Activated CD8-positive, alpha-beta T cell treated with anti-CD3 and anti-CD28 coated beads, Interleukin-2, amount 10 ng/mL, durations not matched to agents 7 days and 5 days (primary cell): ENCODE data around the gene SEPTIN5. TPM values are rescaled to one million over a fixed set of nuclear protein-coding genes. Genes with fewer than 3 reads are reported as not detected.

Experiments
- ATAC-seq: fragments of 150-1000 bp; cut with Tn5 transposase; one replicate; pipeline ENCODE4 v1.10.0; 2021; ENCODE audit warnings: moderate library complexity
- CTCF ChIA-PET: fragments of 350-600 bp; sonication (Branson Sonifier 250); formaldehyde crosslinking; loops from one replicate; lab custom pipeline; 2021; ENCODE audit warnings: antibody characterized with exemption; lab: Charles Lee
- POLR2A ChIA-PET: fragments of 350-600 bp; sonication (Branson Sonifier 250); formaldehyde crosslinking; loops from one replicate; lab custom pipeline; 2021; ENCODE audit warnings: antibody characterized with exemption; lab: Charles Lee
- DNase-seq: peaks from one replicate; pipeline ENCODE4 v3.0.0-alpha.2; 2020
- H3K27ac Mint-ChIP-seq: one replicate; pipeline ENCODE4 v1.8.0; 2021; ENCODE audit warnings: mild to moderate bottlenecking, mixed read lengths
- H3K27me3 Mint-ChIP-seq: one replicate; pipeline ENCODE4 v1.8.0; 2021; ENCODE audit warnings: low read depth, mixed read lengths
- H3K36me3 Mint-ChIP-seq: one replicate; pipeline ENCODE4 v1.8.0; 2021; ENCODE audit warnings: low read depth, mixed read lengths
- H3K4me1 Mint-ChIP-seq: one replicate; pipeline ENCODE4 v1.8.0; 2021; ENCODE audit warnings: low read depth, mixed read lengths
- H3K4me3 Mint-ChIP-seq: one replicate; pipeline ENCODE4 v1.8.0; 2021; ENCODE audit warnings: mild to moderate bottlenecking, mixed read lengths
- H3K9me3 Mint-ChIP-seq: one replicate; pipeline ENCODE4 v1.8.0; 2022; ENCODE audit warnings: mixed read lengths; ENCODE audit not compliant: insufficient read depth
- total RNA-seq, 2 experiments: library from RNA; stranded (reverse); gene quantifications; one replicate each; pipeline ENCODE4 v1.2.3, GENCODE V29; 2021

The SEPTIN5 gene
- total RNA-seq, 2 experiments from 2014 or later: 0.53 TPM; not detected in 1

DNA sequence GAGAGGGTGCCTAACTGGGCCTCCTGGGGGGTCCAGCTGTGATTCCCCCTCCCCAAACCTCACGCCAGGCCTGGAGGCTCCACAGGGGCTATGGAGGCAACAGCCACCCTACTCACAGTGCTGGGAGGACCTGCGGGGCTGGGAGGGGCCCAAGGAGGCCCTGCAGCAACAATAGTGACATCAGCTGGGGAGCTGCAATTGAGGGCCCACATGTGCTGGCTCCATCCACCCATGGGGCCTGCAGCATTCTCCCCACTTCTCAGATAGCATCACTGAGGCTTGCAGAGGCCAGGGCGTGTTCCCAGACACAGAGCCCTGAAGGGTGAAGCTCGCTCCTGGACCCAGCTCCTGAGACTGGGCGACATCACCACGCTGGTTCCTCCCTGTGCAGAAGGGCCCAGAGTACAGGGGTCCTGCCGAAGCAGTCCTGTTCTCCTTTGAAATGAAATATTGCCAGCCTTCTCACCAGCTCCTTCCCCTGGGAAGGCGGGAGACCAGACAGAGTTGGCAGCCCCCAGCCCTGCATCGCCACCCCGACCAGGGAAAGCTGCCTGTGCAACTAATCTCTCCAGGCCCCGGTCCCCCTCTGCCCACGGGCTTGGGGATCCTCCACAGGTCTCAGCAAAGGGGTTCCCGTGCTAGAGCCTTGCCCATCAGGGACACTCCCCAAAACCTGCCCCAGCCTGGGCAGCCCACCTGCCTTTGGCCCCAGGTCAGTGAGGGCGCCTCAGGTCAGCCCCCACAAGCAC is 37.4 kb downstream of the SEPTIN5 start:
- DNase-seq: no peak
- H3K9me3 Mint-ChIP-seq: no peaks in the 10 kb centered on the region
- no peak for ATAC-seq
- ChIA-PET POLR2A (no interaction called here), CTCF (no interaction called here)
- H3K27ac Mint-ChIP-seq: no peak overlapping the region
- H3K4me3 Mint-ChIP-seq: no peak overlapping the region
- H3K27me3 Mint-ChIP-seq: peaks cover 33% of the 10 kb centered on the region
- H3K36me3 Mint-ChIP-seq: no peaks in the 10 kb centered on the region
- peaks cover 7% of the 10 kb centered on the region for H3K4me1 Mint-ChIP-seq

DNA sequence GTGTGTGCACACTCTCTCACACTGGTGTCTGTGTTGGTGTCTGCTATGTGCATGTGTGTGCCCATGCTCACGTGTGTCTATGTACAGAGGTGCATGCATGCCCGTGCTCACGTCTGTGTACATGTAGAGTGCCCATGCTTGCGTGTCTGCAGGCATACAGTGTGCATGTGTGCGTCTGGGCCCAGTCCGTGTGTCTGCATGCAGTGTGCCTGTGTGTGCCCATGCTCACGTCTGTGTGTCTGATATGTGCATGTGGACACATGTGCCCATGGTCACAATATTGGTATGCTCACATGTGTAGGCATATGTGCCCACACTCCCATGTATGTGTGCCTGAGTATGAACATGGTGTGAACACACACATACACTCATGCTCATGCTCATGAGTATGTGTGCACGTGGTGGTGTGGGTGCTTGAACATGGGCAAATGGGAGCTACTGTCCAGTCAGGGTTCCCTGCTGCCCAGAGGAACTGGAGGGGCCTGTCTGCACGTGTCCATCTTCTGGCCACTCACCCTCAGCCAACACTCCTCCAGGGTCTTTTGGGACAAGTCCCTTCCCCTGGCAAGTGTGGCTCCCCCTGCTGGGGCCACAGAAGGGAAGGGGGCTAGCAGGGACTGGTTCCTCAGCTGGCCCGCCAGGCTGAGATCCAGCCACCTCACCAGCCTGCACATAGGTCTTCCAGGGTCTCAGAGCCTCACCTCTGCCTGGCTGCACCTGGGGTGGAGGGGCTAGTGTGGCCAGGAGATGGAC is 39.0 kb downstream of the SEPTIN5 start:
- ATAC-seq: no peak
- Mint-ChIP-seq H3K27me3 (peaks cover 45% of the 10 kb centered on the region), H3K9me3 (no peaks in the 10 kb centered on the region), H3K4me1 (peaks cover 14% of the 10 kb centered on the region), H3K4me3 (no peak overlapping the region), H3K36me3 (no peaks in the 10 kb centered on the region), H3K27ac (no peak overlapping the region)
- no peak for DNase-seq
- ChIA-PET CTCF (interaction anchor here (2.7 kb wide), 1 partner anchor 23 kb away, joined by 9 read pairs; no protein-coding TSS in a partner anchor), POLR2A (interaction anchor here (0.5 to 0.9 kb wide), 2 partner anchors 12 to 408 kb away, joined by 4 read pairs; no protein-coding TSS in a partner anchor)

GRCh38 chr22:19753996-19754700 is 39.8 kb downstream of the SEPTIN5 start:
- H3K9me3 Mint-ChIP-seq: no peaks in the 10 kb centered on the region
- H3K4me3 Mint-ChIP-seq: no peak overlapping the region
- ChIA-PET POLR2A (no interaction called here), CTCF (interaction anchor here (2.7 kb wide), 1 partner anchor 24 kb away, joined by 9 read pairs; no protein-coding TSS in a partner anchor)
- ATAC-seq (no peak), DNase-seq (no peak)
- no peak overlapping the region for H3K27ac Mint-ChIP-seq
- H3K27me3 Mint-ChIP-seq: peaks cover 50% of the 10 kb centered on the region
- no peaks in the 10 kb centered on the region for H3K36me3 Mint-ChIP-seq
- H3K4me1 Mint-ChIP-seq: peaks cover 14% of the 10 kb centered on the region

DNA sequence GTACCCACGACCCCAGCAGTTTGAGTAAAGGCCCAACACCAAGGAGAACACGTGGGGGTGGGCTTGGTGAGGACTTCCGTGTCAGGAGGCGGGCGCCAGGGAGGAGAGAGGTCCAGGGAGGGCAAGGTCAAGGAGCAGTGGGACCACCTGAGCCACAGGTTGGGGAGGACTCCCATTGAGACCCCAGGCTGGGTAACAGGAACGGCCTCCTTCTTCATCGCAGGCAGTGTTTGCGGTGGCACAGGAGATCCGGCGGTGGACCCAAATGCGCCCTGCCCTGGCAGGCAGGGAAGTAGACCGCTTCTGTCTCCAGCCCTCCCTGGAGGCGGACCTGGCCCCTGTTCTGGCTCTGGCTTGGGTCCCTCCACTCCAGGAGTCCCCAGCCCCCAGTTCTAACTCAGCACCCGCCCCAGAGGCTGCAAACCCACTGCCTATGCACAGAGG is 40.4 kb downstream of the SEPTIN5 start:
- ATAC-seq (no peak), DNase-seq (no peak)
- no peak overlapping the region for H3K4me3 Mint-ChIP-seq
- no peak overlapping the region for H3K27ac Mint-ChIP-seq
- peaks cover 18% of the 10 kb centered on the region for H3K4me1 Mint-ChIP-seq
- H3K9me3 Mint-ChIP-seq: no peaks in the 10 kb centered on the region
- POLR2A ChIA-PET: no interaction called here
- peaks cover 54% of the 10 kb centered on the region for H3K27me3 Mint-ChIP-seq
- CTCF ChIA-PET: interaction anchor here (2.7 kb wide), 1 partner anchor 24 kb away, joined by 9 read pairs; no protein-coding TSS in a partner anchor
- H3K36me3 Mint-ChIP-seq: no peaks in the 10 kb centered on the region

- Mint-ChIP-seq H3K4me1 (peaks cover 23% of the 10 kb centered on the region), H3K36me3 (peaks cover 1% of the 10 kb centered on the region), H3K4me3 (no peak overlapping the region), H3K27me3 (peaks cover 59% of the 10 kb centered on the region), H3K27ac (no peak overlapping the region), H3K9me3 (no peaks in the 10 kb centered on the region)
- ATAC-seq (no peak), DNase-seq (no peak)
- CTCF ChIA-PET: interaction anchor here (1.3 to 2.9 kb wide), 2 partner anchors 25 to 77 kb away, joined by 3 to 11 read pairs; no protein-coding TSS in a partner anchor
- POLR2A ChIA-PET: no interaction called here
Observed at GRCh38 chr22:19755145-19755710, 40.9 kb downstream of the SEPTIN5 start.

- Mint-ChIP-seq H3K4me3 (no peak overlapping the region), H3K27me3 (peaks cover 61% of the 10 kb centered on the region), H3K9me3 (no peaks in the 10 kb centered on the region), H3K36me3 (peaks cover 2% of the 10 kb centered on the region), H3K27ac (no peak overlapping the region), H3K4me1 (peaks cover 24% of the 10 kb centered on the region)
- no peak for DNase-seq
- ChIA-PET POLR2A (no interaction called here), CTCF (interaction anchor here (0.7 to 2.9 kb wide), 11 partner anchors 9 to 192 kb away, joined by 3 to 20 read pairs (median 4); partner anchors contain the start of gene GP1BB)
- no peak for ATAC-seq
Observed at GRCh38 chr22:19755722-19756287, 41.5 kb downstream of the SEPTIN5 start.

GRCh38 chr22:19756288-19757128 is 42.2 kb downstream of the SEPTIN5 start:
- Mint-ChIP-seq H3K4me1 (peaks cover 24% of the 10 kb centered on the region), H3K9me3 (no peaks in the 10 kb centered on the region), H3K27ac (no peak overlapping the region), H3K4me3 (no peak overlapping the region), H3K27me3 (peaks cover 62% of the 10 kb centered on the region), H3K36me3 (peaks cover 2% of the 10 kb centered on the region)
- POLR2A ChIA-PET: no interaction called here
- ATAC-seq (peak; percentile 69), DNase-seq (peak; percentile 77)
- CTCF ChIA-PET: interaction anchor here (0.7 to 2.9 kb wide), 11 partner anchors 9 to 191 kb away, joined by 3 to 20 read pairs (median 4); partner anchors contain the start of gene GP1BB

GRCh38 chr22:19757140-19757984 is 43.1 kb downstream of the SEPTIN5 start:
- H3K9me3 Mint-ChIP-seq: no peaks in the 10 kb centered on the region
- H3K4me1 Mint-ChIP-seq: peaks cover 24% of the 10 kb centered on the region
- DNase-seq (no peak), ATAC-seq (no peak)
- no peak overlapping the region for H3K27ac Mint-ChIP-seq
- H3K36me3 Mint-ChIP-seq: peaks cover 2% of the 10 kb centered on the region
- H3K4me3 Mint-ChIP-seq: peak overlapping the region; percentile 52
- POLR2A ChIA-PET: no interaction called here
- H3K27me3 Mint-ChIP-seq: peaks cover 70% of the 10 kb centered on the region
- CTCF ChIA-PET: interaction anchor here (1.1 to 2.9 kb wide), 4 partner anchors 9 to 190 kb away, joined by 4 to 20 read pairs (median 8); no protein-coding TSS in a partner anchor

GRCh38 chr22:19757985-19758895 is 43.9 kb downstream of the SEPTIN5 start:
- Mint-ChIP-seq H3K4me3 (no peak overlapping the region), H3K4me1 (peaks cover 24% of the 10 kb centered on the region), H3K9me3 (no peaks in the 10 kb centered on the region), H3K36me3 (peaks cover 2% of the 10 kb centered on the region), H3K27ac (no peak overlapping the region), H3K27me3 (peaks cover 73% of the 10 kb centered on the region)
- ATAC-seq: no peak
- ChIA-PET CTCF (interaction anchor here (1.2 to 2.9 kb wide), 3 partner anchors 8 to 153 kb away, joined by 4 to 20 read pairs (median 11); no protein-coding TSS in a partner anchor), POLR2A (no interaction called here)
- no peak for DNase-seq
